ENCODE data around the gene MZB1.

MZB1 gene, protein sequence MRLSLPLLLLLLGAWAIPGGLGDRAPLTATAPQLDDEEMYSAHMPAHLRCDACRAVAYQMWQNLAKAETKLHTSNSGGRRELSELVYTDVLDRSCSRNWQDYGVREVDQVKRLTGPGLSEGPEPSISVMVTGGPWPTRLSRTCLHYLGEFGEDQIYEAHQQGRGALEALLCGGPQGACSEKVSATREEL

DNA sequence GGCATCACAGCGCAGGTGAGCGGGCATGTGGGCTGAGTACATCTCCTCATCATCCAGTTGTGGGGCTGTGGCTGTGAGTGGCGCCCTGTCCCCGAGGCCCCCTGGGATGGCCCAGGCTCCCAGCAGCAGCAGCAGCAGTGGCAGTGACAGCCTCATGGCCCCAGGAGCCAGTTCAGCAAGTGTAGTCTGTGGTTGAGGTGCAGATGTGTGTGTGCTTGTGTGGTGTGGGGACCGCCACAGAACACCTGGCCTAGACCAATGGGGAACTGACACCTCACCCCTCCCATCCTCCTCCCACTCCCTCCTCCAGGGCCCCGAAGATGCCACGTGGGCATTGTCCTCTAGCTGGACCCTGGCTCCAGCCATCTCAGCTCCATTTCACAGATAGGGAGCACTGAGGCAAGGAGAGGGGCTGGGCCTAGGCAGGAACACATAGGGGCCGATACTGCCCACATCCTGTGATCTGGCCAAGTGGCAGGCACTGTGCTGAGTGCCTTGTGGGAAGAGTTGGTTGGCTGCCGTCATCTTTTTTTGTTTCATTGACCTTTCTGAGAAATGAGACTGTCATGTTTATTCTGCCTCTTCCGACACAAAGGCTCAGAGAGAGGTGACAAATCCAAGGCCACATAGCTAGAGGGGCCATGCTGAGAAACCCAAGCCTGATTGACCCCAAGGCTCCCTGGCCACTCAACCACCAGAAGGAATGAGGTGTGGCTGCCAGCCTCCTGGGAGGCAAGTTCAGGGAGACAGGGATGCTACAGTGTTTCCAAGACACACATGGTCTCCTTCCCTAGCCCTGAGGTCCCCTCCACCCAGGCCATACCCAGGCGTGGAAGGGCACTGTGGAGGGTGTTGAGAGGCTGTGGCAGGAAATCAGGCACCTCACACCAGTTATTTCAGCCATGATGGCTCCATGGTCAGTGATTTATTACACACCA lies at the start of gene MZB1:
TSS of gene MZB1 (minus strand) at position 213 of the 938 bp plus-strand sequence. CDS start at position 156, 57 bp downstream.
- no peak for DNase-seq (ENCODE audit: low spot score)

GRCh38 chr5:139439013-139439903 lies 49.5 kb upstream of the MZB1 start, which contains the start of gene DNAJC18:
Gene DNAJC18 (minus strand): TSS chr5:139439525. CDS start chr5:139439445, 80 bp downstream.
- peak; percentile 96 for DNase-seq (ENCODE audit: low spot score)

DNA sequence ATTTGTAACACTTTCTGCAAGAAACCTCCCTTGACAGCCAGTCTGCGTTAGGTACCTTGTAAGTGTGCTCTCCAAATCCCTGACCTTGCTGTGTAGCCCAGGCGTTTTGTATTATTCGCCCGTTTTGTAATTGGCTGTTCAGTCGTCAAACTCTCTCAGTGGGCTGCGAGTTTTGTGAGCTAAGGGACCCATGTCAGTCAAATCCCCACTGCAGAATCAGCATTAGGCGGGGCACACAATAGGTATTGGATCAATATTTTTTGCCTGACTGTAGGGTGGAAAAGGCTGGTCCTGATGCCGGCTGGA lies 48.9 kb upstream of the MZB1 start:
- peak; percentile 18 for DNase-seq (ENCODE audit: low spot score)

GRCh38 chr5:139435676-139436075 lies 46.0 kb upstream of the MZB1 start:
- DNase-seq (ENCODE audit: low spot score), result no peak

- no peak for DNase-seq (ENCODE audit: low spot score)
Observed at GRCh38 chr5:139431706-139432105, 42.0 kb upstream of the MZB1 start.

GRCh38 chr5:139430015-139430414 lies 40.3 kb upstream of the MZB1 start:
- DNase-seq (ENCODE audit: low spot score), result no peak

DNA sequence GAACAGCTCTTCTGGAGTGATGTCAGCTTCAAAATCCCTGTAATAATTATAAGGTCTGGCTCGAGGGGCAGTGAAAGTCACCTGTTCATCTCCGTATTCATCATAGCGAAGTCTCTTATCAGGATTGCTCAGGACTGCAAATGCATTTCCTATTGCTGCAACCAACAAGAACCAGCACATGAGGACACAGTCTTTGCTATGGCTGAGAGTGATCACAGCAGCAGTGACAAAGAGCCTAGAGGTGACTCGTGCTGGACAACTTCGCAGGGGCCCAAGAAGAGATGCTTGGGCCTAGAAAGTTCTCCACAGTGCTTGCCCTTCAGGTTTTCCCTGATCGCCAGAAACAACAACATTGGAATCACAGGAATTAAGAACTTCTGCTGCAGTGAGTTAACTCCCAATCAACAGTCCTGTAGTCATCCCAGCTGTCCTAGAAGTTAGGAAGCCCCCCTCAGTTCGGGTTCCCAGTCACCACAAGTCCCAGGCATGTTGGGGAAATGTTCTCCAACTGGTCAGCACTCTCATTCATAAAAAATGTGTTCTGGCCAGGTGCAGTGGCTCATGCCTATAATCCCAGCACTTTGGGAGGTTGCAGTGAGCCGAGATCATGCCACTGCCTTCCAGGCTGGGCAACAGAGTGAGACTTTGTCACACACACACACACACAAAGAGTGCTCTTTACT lies 36.6 kb upstream of the MZB1 start:
- DNase-seq (ENCODE audit: low spot score), result no peak

- no peak for DNase-seq (ENCODE audit: low spot score)
Observed at GRCh38 chr5:139425497-139425896, 35.8 kb upstream of the MZB1 start.

GRCh38 chr5:139422307-139422893 lies 32.7 kb upstream of the MZB1 start:
- peak; percentile 79 for DNase-seq (ENCODE audit: low spot score)

- DNase-seq (ENCODE audit: low spot score), result no peak
Observed at GRCh38 chr5:139419226-139420192, 29.8 kb upstream of the MZB1 start.

GRCh38 chr5:139418793-139419192 lies 29.1 kb upstream of the MZB1 start:
- DNase-seq (ENCODE audit: low spot score), result no peak

GRCh38 chr5:139417214-139417613 lies 27.5 kb upstream of the MZB1 start:
- no peak for DNase-seq (ENCODE audit: low spot score)

DNA sequence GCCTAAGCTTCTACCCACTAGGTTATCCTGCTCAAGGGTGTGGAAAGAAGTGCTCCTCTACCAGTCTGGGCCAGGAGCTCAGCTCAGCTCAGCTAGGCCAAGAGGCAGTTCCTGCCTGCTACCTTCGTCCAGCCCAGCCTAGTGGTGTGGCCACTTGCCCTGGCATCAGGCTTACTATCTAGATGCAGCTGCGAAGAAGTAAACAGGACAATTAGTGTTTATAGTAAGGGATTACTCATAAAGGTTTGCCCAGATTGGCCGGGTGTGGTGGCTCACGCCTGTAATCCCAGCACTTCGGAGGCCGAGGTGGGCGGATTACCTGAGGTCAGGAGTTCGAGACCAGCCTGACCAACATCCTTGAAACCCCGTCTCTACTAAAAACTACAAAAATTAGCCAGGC lies 26.9 kb upstream of the MZB1 start:
- DNase-seq (ENCODE audit: low spot score), result no peak

DNA sequence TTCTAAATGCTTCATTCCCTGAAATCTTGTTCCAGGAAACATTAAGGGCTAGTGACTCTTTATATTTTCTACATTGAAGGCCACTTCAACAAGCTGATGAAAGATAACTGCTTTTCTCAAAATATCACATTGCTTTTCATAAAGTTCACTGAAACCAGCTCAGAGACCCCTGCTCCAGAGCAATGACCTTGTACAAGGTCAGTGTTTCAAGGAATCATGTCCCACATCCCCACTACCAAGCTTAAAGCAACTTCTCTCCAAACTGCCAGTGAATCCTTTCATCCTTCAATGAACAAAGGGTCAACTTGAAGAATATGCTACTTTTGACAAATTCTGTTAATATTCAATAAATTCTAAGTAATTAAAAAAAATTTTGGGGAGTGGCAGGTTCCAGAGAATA lies 26.2 kb upstream of the MZB1 start:
- DNase-seq (ENCODE audit: low spot score), result no peak

DNA sequence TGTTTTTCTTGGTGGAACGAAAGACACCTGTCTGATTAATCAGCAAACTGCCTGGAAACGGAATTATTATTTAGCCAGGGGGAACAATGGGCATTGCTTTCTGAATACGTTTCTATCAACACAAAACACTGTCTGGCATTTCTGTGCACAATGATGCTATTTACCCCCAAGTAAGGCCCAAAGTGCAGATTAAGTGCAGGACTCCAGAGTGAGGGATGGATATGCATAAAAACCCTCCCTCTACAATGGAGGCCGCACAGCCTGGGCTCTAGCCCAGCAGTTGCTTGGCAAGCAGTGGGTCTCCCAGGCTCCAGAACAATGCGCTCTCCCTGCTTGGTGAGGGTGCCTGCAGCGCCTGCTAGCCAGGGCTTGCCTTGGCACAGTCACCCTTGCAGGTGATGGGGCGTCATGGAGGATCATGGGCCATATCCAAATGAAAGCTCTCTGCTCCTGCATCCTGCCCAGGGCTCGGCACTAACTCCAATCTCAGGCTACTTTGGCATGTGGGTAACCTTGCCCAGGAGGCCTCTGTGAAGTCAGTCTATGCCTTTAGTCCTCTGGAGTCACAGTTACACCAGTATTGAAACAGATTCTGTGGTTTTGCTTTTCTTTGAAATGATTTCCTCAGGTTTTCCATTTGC lies 25.6 kb upstream of the MZB1 start:
- peak; percentile 69 for DNase-seq (ENCODE audit: low spot score)

DNA sequence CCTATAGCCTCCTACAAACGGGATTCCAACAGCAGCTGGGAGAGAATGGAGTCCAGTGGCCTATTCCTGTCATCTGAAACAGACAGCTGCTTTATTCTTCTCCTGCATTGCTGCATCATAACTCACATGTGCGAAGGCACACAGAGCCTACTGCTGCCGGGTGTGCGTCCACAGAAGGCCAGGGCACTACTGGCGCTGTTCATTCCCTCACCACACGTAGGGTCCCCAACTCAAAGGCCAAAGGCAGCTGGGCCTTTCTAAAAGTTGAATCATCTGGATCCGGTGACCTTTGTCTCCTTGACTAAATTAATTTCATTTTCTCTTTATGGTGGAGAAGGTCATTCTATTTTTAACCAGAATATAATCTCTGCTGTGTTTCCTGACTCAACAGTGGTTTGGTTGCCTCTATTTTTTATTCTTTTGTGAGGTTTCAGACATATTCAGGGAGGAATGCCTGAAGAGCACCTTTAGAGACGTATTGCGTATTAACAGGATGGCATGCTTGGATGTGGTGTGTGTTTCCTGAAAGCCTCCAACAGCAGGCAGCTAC lies 24.9 kb upstream of the MZB1 start:
- peak; percentile 23 for DNase-seq (ENCODE audit: low spot score)

DNA sequence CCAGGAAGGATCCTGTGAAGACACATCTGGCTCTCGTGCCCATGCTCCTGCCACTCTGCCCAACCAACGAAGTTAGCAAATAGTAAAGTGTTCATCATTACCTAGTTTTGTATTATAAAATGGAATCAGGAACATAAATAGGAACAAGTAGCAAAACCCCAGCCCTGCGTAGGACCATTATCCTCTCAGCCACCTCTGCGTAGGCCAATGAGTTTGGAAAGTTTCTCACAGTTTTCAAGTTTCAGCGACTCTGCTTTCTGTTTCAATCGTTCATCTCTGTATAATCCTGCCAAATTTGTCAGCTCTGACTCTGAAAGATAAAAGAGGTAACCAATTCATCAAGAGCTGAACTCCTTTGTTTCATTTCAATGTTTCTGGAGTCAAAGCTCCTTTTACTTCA lies 24.2 kb upstream of the MZB1 start:
- DNase-seq (ENCODE audit: low spot score), result no peak

- DNase-seq (ENCODE audit: low spot score), result no peak
Observed at GRCh38 chr5:139413153-139413552, 23.4 kb upstream of the MZB1 start.

Data from cerebellar cortex (tissue), 1 donor.